NCI-H1694 treated with DMSO at 0.1 percent for 48 hours (cell line): ENCODE results near the gene FAM193A.
"Not testable (repeated sequence)": the region's sequence is repeated elsewhere in the genome, so short reads cannot be mapped to it uniquely, and the experiment has no call there.

Source experiments
- DNase-seq: peaks from one replicate; lab custom pipeline; 2025; lab: John Stamatoyannopoulos, UW

The FAM193A gene

GRCh38 chr4:2618729-2619128, 82.3 kb downstream of the FAM193A start:
- DNase-seq: not testable (repeated sequence)

- DNase-seq: no peak
These were observed 83.0 kb downstream of the FAM193A start for GRCh38 chr4:2619459-2619858.

GRCh38 chr4:2621419-2621818, 85.0 kb downstream of the FAM193A start:
- DNase-seq: no peak

GRCh38 chr4:2623442-2623841, 87.0 kb downstream of the FAM193A start:
- DNase-seq: no peak

GRCh38 chr4:2624782-2625530, 88.5 kb downstream of the FAM193A start:
- no peak for DNase-seq

- DNase-seq: no peak
These were observed 89.8 kb downstream of the FAM193A start for GRCh38 chr4:2626231-2626630.

- DNase-seq: no peak
These were observed 94.3 kb downstream of the FAM193A start for GRCh38 chr4:2630556-2631273.

- no peak for DNase-seq
These were observed 97.6 kb downstream of the FAM193A start for GRCh38 chr4:2634014-2634413.

- DNase-seq: no peak
These were observed 99.9 kb downstream of the FAM193A start for GRCh38 chr4:2636331-2636730.

GRCh38 chr4:2636994-2637393, 100.5 kb downstream of the FAM193A start:
- DNase-seq: not testable (repeated sequence)

GRCh38 chr4:2637956-2638552, 101.6 kb downstream of the FAM193A start:
- no peak for DNase-seq

- no peak for DNase-seq
These were observed 102.3 kb downstream of the FAM193A start for GRCh38 chr4:2638730-2639129.

- no peak for DNase-seq
These were observed 106.5 kb downstream of the FAM193A start for GRCh38 chr4:2642968-2643367.

- DNase-seq: no peak
These were observed 107.1 kb downstream of the FAM193A start for GRCh38 chr4:2643555-2643954.

- no peak for DNase-seq
These were observed 110.1 kb downstream of the FAM193A start for GRCh38 chr4:2646396-2647149.

- no peak for DNase-seq
These were observed 111.1 kb downstream of the FAM193A start for GRCh38 chr4:2647403-2648158.

- no peak for DNase-seq
These were observed 111.8 kb downstream of the FAM193A start for GRCh38 chr4:2648159-2648814.

- DNase-seq: no peak
These were observed 113.2 kb downstream of the FAM193A start for GRCh38 chr4:2649604-2650114.

- DNase-seq: no peak
These were observed 113.8 kb downstream of the FAM193A start for GRCh38 chr4:2650276-2650675.

GRCh38 chr4:2651546-2651945, 115.1 kb downstream of the FAM193A start:
- DNase-seq: no peak

GRCh38 chr4:2651998-2652397, 115.6 kb downstream of the FAM193A start:
- no peak for DNase-seq
